Measurements from ENCODE around the gene KCNIP1. TPM values are rescaled to one million over a fixed set of nuclear protein-coding genes. Genes with fewer than 3 reads are reported as not detected.
A peak's percentile ranks its signal among the peaks of the same experiment; 100 is the strongest.

Gene KCNIP1
- total RNA-seq, 4 donors from 2014 or later = 1.2 to 2.7 TPM; not detected in 2

DNA sequence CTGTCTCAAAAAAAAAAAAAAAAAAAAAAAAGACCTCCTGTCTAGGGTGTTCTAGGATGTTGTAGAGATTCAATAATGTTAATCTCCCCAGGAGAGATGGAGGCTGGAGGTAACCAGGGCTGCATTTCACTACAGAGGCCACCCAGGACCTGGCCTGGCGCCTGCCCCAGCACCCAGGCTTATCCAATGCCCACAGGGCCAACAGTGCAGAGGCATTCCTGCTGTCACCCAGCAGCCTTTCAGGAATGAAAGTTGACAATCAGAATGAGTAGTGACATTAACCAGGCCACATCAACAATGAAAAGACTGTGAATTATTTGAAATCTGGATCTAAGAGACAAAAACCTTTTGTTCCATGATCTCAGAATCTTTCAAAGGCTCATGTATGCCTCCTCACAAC lies 243.5 kb downstream of the KCNIP1 start:
- WGBS, 2 donors (ENCODE audit: low coverage in 1 of 2) = 86 to 100% methylated on average over 1 of the region's 1 CpG
- TF ChIP-seq, protein P1, sequence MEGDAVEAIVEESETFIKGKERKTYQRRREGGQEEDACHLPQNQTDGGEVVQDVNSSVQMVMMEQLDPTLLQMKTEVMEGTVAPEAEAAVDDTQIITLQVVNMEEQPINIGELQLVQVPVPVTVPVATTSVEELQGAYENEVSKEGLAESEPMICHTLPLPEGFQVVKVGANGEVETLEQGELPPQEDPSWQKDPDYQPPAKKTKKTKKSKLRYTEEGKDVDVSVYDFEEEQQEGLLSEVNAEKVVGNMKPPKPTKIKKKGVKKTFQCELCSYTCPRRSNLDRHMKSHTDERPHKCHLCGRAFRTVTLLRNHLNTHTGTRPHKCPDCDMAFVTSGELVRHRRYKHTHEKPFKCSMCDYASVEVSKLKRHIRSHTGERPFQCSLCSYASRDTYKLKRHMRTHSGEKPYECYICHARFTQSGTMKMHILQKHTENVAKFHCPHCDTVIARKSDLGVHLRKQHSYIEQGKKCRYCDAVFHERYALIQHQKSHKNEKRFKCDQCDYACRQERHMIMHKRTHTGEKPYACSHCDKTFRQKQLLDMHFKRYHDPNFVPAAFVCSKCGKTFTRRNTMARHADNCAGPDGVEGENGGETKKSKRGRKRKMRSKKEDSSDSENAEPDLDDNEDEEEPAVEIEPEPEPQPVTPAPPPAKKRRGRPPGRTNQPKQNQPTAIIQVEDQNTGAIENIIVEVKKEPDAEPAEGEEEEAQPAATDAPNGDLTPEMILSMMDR (IDR thresholded peaks at IDR 0.05) = no peak
- TF ChIP-seq POLR2AphosphoS5 (IDR thresholded peaks at IDR 0.05) = no peak
- TF ChIP-seq EP300 (IDR thresholded peaks at IDR 0.05; ENCODE audit: low read depth) = no peak
- TF ChIP-seq POLR2A (IDR thresholded peaks at IDR 0.05) = no peak
- intact Hi-C loops (cut with DNase I; ENCODE audit: low total_unique reads) (loop anchor here (5.0 kb wide), 1 partner anchor 45 kb away; no protein-coding TSS in a partner anchor), in situ Hi-C loops (cut with MboI; ENCODE audit: low pct_ligation_motif_present in 1 of 4, low pct_unique_long_range_greater_than_20kb in 1 of 4, low sequenced_read_pairs in 3 of 4) (loop anchor here in 3 of 4 donors (10.0 to 25.0 kb wide), 2 partner anchors 47 to 590 kb away; no protein-coding TSS in a partner anchor)
- DNase-seq = no peak
- H3K27ac ChIP-seq = no peak overlapping the region
- no peaks in the 10 kb centered on the region for H3K9me3 ChIP-seq
- peaks cover 15% of the 10 kb centered on the region for H3K27me3 ChIP-seq
- no peaks in the 10 kb centered on the region for H3K36me3 ChIP-seq
- H3K4me3 ChIP-seq = no peak overlapping the region
- H3K4me1 ChIP-seq = peaks cover 8 to 46% (median 17%) of the 10 kb centered on the region in 4 donors

DNA sequence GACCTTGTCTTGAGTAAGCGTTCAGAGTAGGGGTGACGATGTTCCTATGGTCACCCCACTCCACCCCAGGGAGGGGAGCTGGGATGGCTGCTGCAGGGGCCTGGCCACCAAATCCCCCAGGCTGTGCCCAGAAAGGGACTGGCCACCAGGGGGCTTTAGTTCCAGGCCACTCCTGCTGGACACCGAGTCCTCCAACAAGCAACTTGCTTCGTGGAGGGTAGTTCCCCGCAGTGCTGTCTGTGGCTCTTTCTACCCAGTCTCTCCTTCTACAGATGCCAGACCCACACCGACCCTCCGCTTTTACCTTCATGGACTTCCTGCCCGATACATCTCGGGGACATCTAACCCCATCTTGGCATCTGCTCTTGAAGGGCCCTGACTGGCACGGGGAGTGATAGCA lies 244.0 kb downstream of the KCNIP1 start:
- in situ Hi-C loops (cut with MboI; ENCODE audit: low pct_ligation_motif_present in 1 of 4, low pct_unique_long_range_greater_than_20kb in 1 of 4, low sequenced_read_pairs in 3 of 4) (loop anchor here in 3 of 4 donors (10.0 to 25.0 kb wide), 2 partner anchors 47 to 589 kb away; no protein-coding TSS in a partner anchor), intact Hi-C loops (cut with DNase I; ENCODE audit: low total_unique reads) (loop anchor here (5.0 kb wide), 1 partner anchor 44 kb away; no protein-coding TSS in a partner anchor)
- Histone ChIP-seq H3K36me3 (no peaks in the 10 kb centered on the region), H3K4me3 (no peak overlapping the region), H3K4me1 (peaks cover 10 to 47% (median 18%) of the 10 kb centered on the region in 4 donors), H3K27ac (no peak overlapping the region), H3K27me3 (peaks cover 15% of the 10 kb centered on the region), H3K9me3 (no peaks in the 10 kb centered on the region)
- no peak for DNase-seq
- TF ChIP-seq POLR2AphosphoS5 (IDR thresholded peaks at IDR 0.05) = no peak
- TF ChIP-seq, protein P1 (IDR thresholded peaks at IDR 0.05) = peak in 1 of 5 experiments; percentile 21
- TF ChIP-seq POLR2A (IDR thresholded peaks at IDR 0.05) = no peak
- no peak for TF ChIP-seq EP300 (IDR thresholded peaks at IDR 0.05; ENCODE audit: low read depth)
- WGBS, 2 donors (ENCODE audit: low coverage in 1 of 2) = 87% methylated on average over 9 of the region's 10 CpGs; no CpG with 5 or more reads in 1 of the 2 donors

DNA sequence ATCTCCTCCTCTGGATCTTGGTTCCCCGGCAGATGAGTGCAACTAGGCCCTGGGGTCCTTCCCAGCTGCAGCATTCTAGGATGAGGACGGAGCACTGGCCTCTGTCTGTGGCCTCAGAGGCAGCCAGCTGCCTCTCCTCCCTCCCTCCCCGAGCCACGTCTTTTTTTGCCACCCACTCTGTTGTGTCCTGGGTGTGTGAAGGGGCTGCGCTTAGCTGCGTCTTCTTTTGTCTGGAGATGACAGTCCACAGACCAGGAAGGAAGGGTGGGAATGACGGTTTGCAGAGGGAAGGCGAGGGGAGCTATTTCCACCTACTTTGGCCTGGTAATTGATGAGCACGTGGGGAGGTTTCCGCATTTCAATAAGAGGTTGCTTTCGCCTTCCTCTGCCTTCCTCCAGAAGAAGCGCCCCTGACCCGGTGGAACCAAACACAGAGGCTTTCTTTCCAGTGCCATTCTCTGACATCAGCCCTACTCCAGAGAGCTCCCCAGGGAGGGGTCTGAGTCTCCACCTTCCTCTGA lies 245.2 kb downstream of the KCNIP1 start:
- H3K27ac ChIP-seq = no peak overlapping the region
- TF ChIP-seq POLR2AphosphoS5 (IDR thresholded peaks at IDR 0.05) = no peak
- TF ChIP-seq EP300 (IDR thresholded peaks at IDR 0.05; ENCODE audit: low read depth) = no peak
- TF ChIP-seq, protein P1 (IDR thresholded peaks at IDR 0.05) = no peak
- no peak for TF ChIP-seq POLR2A (IDR thresholded peaks at IDR 0.05)
- H3K4me1 ChIP-seq = peaks cover 10 to 47% (median 17%) of the 10 kb centered on the region in 4 donors
- no peak for DNase-seq
- WGBS, 2 donors (ENCODE audit: low coverage in 1 of 2) = 73 to 85% methylated on average over 9 to 13 of the region's 13 CpGs
- no peaks in the 10 kb centered on the region for H3K36me3 ChIP-seq
- no peak overlapping the region for H3K4me3 ChIP-seq
- H3K27me3 ChIP-seq = peaks cover 12% of the 10 kb centered on the region
- in situ Hi-C loops (cut with MboI; ENCODE audit: low pct_ligation_motif_present in 1 of 4, low pct_unique_long_range_greater_than_20kb in 1 of 4, low sequenced_read_pairs in 3 of 4) (loop anchor here in 3 of 4 donors (10.0 to 25.0 kb wide), 2 partner anchors 46 to 588 kb away; no protein-coding TSS in a partner anchor), intact Hi-C loops (cut with DNase I; ENCODE audit: low total_unique reads) (loop anchor here (5.0 kb wide), 1 partner anchor 43 kb away; no protein-coding TSS in a partner anchor)
- H3K9me3 ChIP-seq = no peaks in the 10 kb centered on the region

DNA sequence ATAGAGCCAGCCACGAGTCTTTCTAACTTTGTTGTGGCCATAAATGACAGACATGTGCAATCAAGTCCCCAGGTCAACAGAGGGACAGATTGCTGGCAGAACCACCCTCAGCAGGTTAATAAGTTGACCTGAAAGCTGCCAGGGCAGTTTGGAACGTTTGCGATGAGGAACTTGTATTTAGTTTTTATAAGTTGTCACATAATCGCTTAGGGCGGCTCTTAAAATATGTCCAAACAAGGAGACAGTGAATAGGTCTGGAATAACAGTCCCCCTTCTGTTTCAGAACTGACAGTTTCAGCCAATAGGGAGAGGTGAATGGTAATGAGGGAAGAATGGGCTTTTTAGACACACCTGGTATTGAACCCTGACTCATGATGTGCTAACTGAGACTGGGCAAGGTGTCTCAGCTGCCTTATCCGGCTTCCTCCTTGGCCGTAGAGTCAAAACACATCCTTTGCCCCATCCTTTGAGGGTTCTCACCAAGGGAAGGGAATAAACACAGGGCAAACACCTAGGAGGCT lies 246.2 kb downstream of the KCNIP1 start:
- WGBS, 2 donors (ENCODE audit: low coverage in 1 of 2) = 56 to 60% methylated on average over 1 to 7 of the region's 7 CpGs
- peak; percentile 29 for DNase-seq
- H3K4me1 ChIP-seq = peaks cover 6 to 37% (median 11%) of the 10 kb centered on the region in 4 donors
- peak overlapping the region in 1 of 4 donors; percentile 36 for H3K27ac ChIP-seq
- no peaks in the 10 kb centered on the region for H3K36me3 ChIP-seq
- H3K27me3 ChIP-seq = peaks cover 6% of the 10 kb centered on the region
- H3K9me3 ChIP-seq = no peaks in the 10 kb centered on the region
- in situ Hi-C loops (cut with MboI; ENCODE audit: low pct_ligation_motif_present in 1 of 4, low pct_unique_long_range_greater_than_20kb in 1 of 4, low sequenced_read_pairs in 3 of 4) = loop anchor here in 3 of 4 donors (10.0 to 25.0 kb wide), 2 partner anchors 45 to 587 kb away; no protein-coding TSS in a partner anchor
- no peak overlapping the region for H3K4me3 ChIP-seq
- intact Hi-C loops (cut with DNase I; ENCODE audit: low total_unique reads) = loop anchor here (5.0 kb wide), 1 partner anchor 42 kb away; no protein-coding TSS in a partner anchor
- no peak for TF ChIP-seq EP300 (IDR thresholded peaks at IDR 0.05; ENCODE audit: low read depth)
- TF ChIP-seq, protein P1 (IDR thresholded peaks at IDR 0.05) = no peak
- TF ChIP-seq POLR2A (IDR thresholded peaks at IDR 0.05) = no peak
- TF ChIP-seq POLR2AphosphoS5 (IDR thresholded peaks at IDR 0.05) = no peak

Data from transverse colon (tissue), 4 donors.